ENCODE measurements around the gene RBM24. TPM values are rescaled to one million over a fixed set of nuclear protein-coding genes. Genes with fewer than 3 reads are reported as not detected.

RBM24 gene
- total and polyA plus RNA-seq, 2 donors (not counting 1 experiment from before 2014, with no cell fraction given), result 2.5 TPM

- Histone ChIP-seq H3K9ac (ENCODE audit: insufficient read depth, low read length) (no peak overlapping the region), H4K20me1 (ENCODE audit: control insufficient read depth, extremely low read depth, insufficient read depth, low read length) (no peaks in the 10 kb centered on the region), H3K27me3 (ENCODE audit: control insufficient read depth, insufficient read depth, low read length) (no peaks in the 10 kb centered on the region), H3K36me3 (ENCODE audit: control insufficient read depth, insufficient read depth, low read length) (no peaks in the 10 kb centered on the region), H3K27ac (ENCODE audit: insufficient read depth, low read length) (no peak overlapping the region), H3K4me2 (ENCODE audit: extremely low read depth, insufficient read depth, low read length) (no peak overlapping the region), H3K79me2 (ENCODE audit: control insufficient read depth, insufficient read depth, low read length) (no peaks in the 10 kb centered on the region), H3K9me3 (ENCODE audit: control insufficient read depth, insufficient read depth, low read depth, low read length) (no peaks in the 10 kb centered on the region), H2AFZ (ENCODE audit: low read length) (no peak overlapping the region), H3K4me1 (ENCODE audit: control insufficient read depth, extremely low read depth, insufficient read depth, low read length) (no peaks in the 10 kb centered on the region), H3K4me3 (replicated peaks in 1 of 4; ENCODE audit: control extremely low read depth in 1 of 4, insufficient read depth in 1 of 4, low read depth in 3 of 4, low read length in 4 of 4) (no peak overlapping the region)
- DNase-seq (ENCODE audit: low read depth in 2 of 2), result no peak
- no peak for TF ChIP-seq EZH2 (IDR thresholded peaks at IDR 0.05; ENCODE audit: low read length, missing control alignments)
- TF ChIP-seq CTCF (conservative IDR thresholded peaks at IDR 0.05 in 1 of 2, IDR thresholded peaks at IDR 0.05 in 1 of 2; ENCODE audit: low read depth in 1 of 2, low read length in 2 of 2), result no peak
Observed at GRCh38 chr6:17299222-17299621, 18.1 kb downstream of the RBM24 start.

GRCh38 chr6:17299750-17300149 lies 18.6 kb downstream of the RBM24 start:
- Histone ChIP-seq H3K36me3 (ENCODE audit: control insufficient read depth, insufficient read depth, low read length) (no peaks in the 10 kb centered on the region), H3K4me2 (ENCODE audit: extremely low read depth, insufficient read depth, low read length) (no peak overlapping the region), H3K9ac (ENCODE audit: insufficient read depth, low read length) (no peak overlapping the region), H4K20me1 (ENCODE audit: control insufficient read depth, extremely low read depth, insufficient read depth, low read length) (no peaks in the 10 kb centered on the region), H3K27me3 (ENCODE audit: control insufficient read depth, insufficient read depth, low read length) (no peaks in the 10 kb centered on the region), H2AFZ (ENCODE audit: low read length) (no peak overlapping the region), H3K4me1 (ENCODE audit: control insufficient read depth, extremely low read depth, insufficient read depth, low read length) (no peaks in the 10 kb centered on the region), H3K4me3 (replicated peaks in 1 of 4; ENCODE audit: control extremely low read depth in 1 of 4, insufficient read depth in 1 of 4, low read depth in 3 of 4, low read length in 4 of 4) (no peak overlapping the region), H3K9me3 (ENCODE audit: control insufficient read depth, insufficient read depth, low read depth, low read length) (no peaks in the 10 kb centered on the region), H3K27ac (ENCODE audit: insufficient read depth, low read length) (no peak overlapping the region), H3K79me2 (ENCODE audit: control insufficient read depth, insufficient read depth, low read length) (no peaks in the 10 kb centered on the region)
- TF ChIP-seq EZH2 (IDR thresholded peaks at IDR 0.05; ENCODE audit: low read length, missing control alignments), result no peak
- DNase-seq (ENCODE audit: low read depth in 2 of 2), result no peak

- TF ChIP-seq CTCF (conservative IDR thresholded peaks at IDR 0.05 in 1 of 2, IDR thresholded peaks at IDR 0.05 in 1 of 2; ENCODE audit: low read depth in 1 of 2, low read length in 2 of 2), result no peak
- TF ChIP-seq EZH2 (IDR thresholded peaks at IDR 0.05; ENCODE audit: low read length, missing control alignments), result no peak
- Histone ChIP-seq H3K36me3 (ENCODE audit: control insufficient read depth, insufficient read depth, low read length) (no peaks in the 10 kb centered on the region), H3K9ac (ENCODE audit: insufficient read depth, low read length) (no peak overlapping the region), H3K4me3 (replicated peaks in 1 of 4; ENCODE audit: control extremely low read depth in 1 of 4, insufficient read depth in 1 of 4, low read depth in 3 of 4, low read length in 4 of 4) (no peak overlapping the region), H3K4me2 (ENCODE audit: extremely low read depth, insufficient read depth, low read length) (no peak overlapping the region), H3K79me2 (ENCODE audit: control insufficient read depth, insufficient read depth, low read length) (no peaks in the 10 kb centered on the region), H2AFZ (ENCODE audit: low read length) (no peak overlapping the region), H3K4me1 (ENCODE audit: control insufficient read depth, extremely low read depth, insufficient read depth, low read length) (no peaks in the 10 kb centered on the region), H3K27ac (ENCODE audit: insufficient read depth, low read length) (no peak overlapping the region), H4K20me1 (ENCODE audit: control insufficient read depth, extremely low read depth, insufficient read depth, low read length) (no peaks in the 10 kb centered on the region), H3K27me3 (ENCODE audit: control insufficient read depth, insufficient read depth, low read length) (no peaks in the 10 kb centered on the region), H3K9me3 (ENCODE audit: control insufficient read depth, insufficient read depth, low read depth, low read length) (no peaks in the 10 kb centered on the region)
- DNase-seq (ENCODE audit: low read depth in 2 of 2), result no peak
Observed at GRCh38 chr6:17300637-17301036, 19.5 kb downstream of the RBM24 start.
